GM19099 (cell line): ENCODE results near the gene TRMT1.

ENCODE experiments used
- POLR2A ChIP-seq: IDR thresholded peaks from 3 replicates; pipeline ENCODE4 v1.6.1; 2011; ENCODE audit warnings: low read depth; ENCODE audit not compliant: insufficient read length; ENCODE audit errors: extremely low read depth

Gene TRMT1

GRCh38 chr19:13082192-13083007 lies 34.1 kb downstream of the TRMT1 start:
- TF ChIP-seq POLR2A = no peak

GRCh38 chr19:13079542-13079986 lies 37.0 kb downstream of the TRMT1 start:
- no peak for TF ChIP-seq POLR2A

GRCh38 chr19:13078897-13079541 lies 37.5 kb downstream of the TRMT1 start:
- no peak for TF ChIP-seq POLR2A

GRCh38 chr19:13078381-13078780 lies 38.2 kb downstream of the TRMT1 start:
- no peak for TF ChIP-seq POLR2A

GRCh38 chr19:13077240-13077639 lies 39.3 kb downstream of the TRMT1 start:
- TF ChIP-seq POLR2A = no peak

- no peak for TF ChIP-seq POLR2A
Measured at GRCh38 chr19:13076787-13077186, 39.8 kb downstream of the TRMT1 start.

GRCh38 chr19:13076320-13076719 lies 40.2 kb downstream of the TRMT1 start:
- TF ChIP-seq POLR2A = no peak

- TF ChIP-seq POLR2A = no peak
Measured at GRCh38 chr19:13074378-13074777, 42.2 kb downstream of the TRMT1 start.

- TF ChIP-seq POLR2A = no peak
Measured at GRCh38 chr19:13073263-13073662, 43.3 kb downstream of the TRMT1 start.

GRCh38 chr19:13072188-13072908 lies 44.2 kb downstream of the TRMT1 start:
- TF ChIP-seq POLR2A = no peak

GRCh38 chr19:13071444-13072187 lies 44.9 kb downstream of the TRMT1 start:
- no peak for TF ChIP-seq POLR2A

GRCh38 chr19:13070425-13071140 lies 46.0 kb downstream of the TRMT1 start:
- no peak for TF ChIP-seq POLR2A

GRCh38 chr19:13069415-13070359 lies 46.9 kb downstream of the TRMT1 start:
- TF ChIP-seq POLR2A = no peak
